Measurements from ENCODE around the gene RUNX1.

RUNX1 gene

GRCh38 chr21:34946385-34946840, 102.7 kb downstream of the RUNX1 start:
- DNase-seq (ENCODE audit: low read depth in 2 of 2), result no peak

DNA sequence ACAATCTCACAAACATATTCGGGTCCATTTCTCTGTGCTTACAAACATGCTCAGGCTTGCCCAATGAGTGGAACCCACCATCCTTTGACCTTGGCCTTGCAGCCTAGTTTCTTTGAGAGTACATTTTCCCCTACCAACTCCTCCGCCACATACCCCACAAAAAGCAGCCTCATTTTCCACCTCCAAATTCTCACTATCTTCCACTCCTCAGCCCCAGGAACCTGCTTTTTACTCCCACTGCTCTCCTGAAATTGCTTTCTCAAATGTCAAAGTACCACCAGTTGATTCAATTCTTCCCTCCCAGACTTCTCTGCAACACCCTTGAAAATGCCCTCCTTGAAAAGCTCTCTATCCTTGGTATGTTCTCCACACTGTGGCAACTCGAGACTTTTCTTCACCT, 103.8 kb downstream of the RUNX1 start:
- DNase-seq (ENCODE audit: low read depth in 2 of 2), result no peak

DNA sequence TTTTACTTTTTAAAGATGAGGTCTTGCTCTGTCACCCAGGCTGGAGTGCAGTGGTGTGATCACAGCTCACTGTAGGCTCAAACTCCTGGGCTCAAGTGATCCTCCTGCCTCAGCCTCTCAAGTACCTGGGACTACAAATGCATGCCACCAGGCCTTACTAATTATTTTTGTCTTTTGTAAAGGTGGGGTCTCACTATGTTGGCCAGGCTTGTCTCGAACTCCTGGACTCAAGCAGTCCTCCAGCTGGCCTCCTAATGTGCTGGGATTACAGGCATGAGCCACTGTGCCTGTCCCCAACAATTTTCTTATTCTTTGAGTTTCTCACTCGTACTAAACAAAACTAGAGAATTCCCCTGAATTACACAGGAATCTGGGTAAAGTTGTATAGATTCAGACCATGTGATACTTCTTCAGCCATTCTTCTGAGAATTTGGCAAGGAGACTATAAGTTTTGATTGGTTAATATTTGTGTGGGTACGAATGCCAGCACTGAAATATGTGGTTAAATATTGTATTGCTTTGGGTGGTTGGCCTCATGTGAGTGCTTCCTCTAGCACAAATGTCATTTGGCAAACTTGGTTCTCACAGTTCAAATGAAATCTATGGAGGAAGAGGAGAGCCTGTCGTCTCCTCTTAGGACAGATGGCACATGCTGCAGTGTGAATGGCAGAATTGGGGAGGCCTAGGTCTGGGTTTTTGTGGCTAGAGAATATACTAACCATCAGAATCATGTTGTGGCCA, 104.9 kb downstream of the RUNX1 start:
- no peak for DNase-seq (ENCODE audit: low read depth in 2 of 2)

GRCh38 chr21:34942911-34943310, 106.2 kb downstream of the RUNX1 start:
- no peak for DNase-seq (ENCODE audit: low read depth in 2 of 2)

GRCh38 chr21:34941162-34941561, 107.9 kb downstream of the RUNX1 start:
- no peak for DNase-seq (ENCODE audit: low read depth in 2 of 2)

- DNase-seq (ENCODE audit: low read depth in 2 of 2), result no peak
These were observed 109.3 kb downstream of the RUNX1 start for GRCh38 chr21:34939673-34940331.

GRCh38 chr21:34938089-34938764, 110.9 kb downstream of the RUNX1 start:
- no peak for DNase-seq (ENCODE audit: low read depth in 2 of 2)

DNA sequence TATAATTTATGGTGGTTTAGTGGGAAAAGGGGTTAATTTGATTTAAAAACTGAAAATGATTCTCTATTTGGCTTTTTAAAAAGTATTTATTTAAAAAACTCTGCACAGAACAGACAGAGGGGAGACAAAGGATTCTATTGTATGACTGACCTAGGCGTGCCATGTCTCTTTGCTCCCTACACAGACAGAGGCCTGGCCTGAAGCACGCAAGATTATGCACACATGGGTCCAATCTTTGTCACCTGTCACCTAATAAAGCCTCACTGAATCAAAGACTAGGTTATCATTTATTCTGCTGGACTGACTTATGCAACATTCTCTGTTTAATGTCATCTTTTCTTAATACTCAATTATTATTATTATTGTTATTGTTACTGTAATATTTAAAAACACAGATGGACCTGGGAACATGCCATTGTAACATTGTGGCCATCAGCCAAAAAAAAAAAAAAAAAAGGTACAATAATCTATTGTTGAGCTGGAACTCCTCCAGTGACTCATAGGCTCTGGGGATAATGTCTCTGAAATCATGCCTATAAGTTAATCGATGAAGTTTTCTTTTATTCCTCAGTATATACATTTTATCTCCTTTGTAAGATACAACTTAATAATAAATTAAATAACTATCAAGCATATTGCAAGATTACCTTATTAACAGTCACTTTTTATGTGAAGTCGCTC, 112.1 kb downstream of the RUNX1 start:
- no peak for DNase-seq (ENCODE audit: low read depth in 2 of 2)

- DNase-seq (ENCODE audit: low read depth in 2 of 2), result no peak
These were observed 112.7 kb downstream of the RUNX1 start for GRCh38 chr21:34936371-34936789.

- no peak for DNase-seq (ENCODE audit: low read depth in 2 of 2)
These were observed 113.2 kb downstream of the RUNX1 start for GRCh38 chr21:34935898-34936297.

- no peak for DNase-seq (ENCODE audit: low read depth in 2 of 2)
These were observed 113.7 kb downstream of the RUNX1 start for GRCh38 chr21:34935452-34935851.

GRCh38 chr21:34934350-34934749, 114.8 kb downstream of the RUNX1 start:
- DNase-seq (ENCODE audit: low read depth in 2 of 2), result no peak

- no peak for DNase-seq (ENCODE audit: low read depth in 2 of 2)
These were observed 115.3 kb downstream of the RUNX1 start for GRCh38 chr21:34933609-34934335.

DNA sequence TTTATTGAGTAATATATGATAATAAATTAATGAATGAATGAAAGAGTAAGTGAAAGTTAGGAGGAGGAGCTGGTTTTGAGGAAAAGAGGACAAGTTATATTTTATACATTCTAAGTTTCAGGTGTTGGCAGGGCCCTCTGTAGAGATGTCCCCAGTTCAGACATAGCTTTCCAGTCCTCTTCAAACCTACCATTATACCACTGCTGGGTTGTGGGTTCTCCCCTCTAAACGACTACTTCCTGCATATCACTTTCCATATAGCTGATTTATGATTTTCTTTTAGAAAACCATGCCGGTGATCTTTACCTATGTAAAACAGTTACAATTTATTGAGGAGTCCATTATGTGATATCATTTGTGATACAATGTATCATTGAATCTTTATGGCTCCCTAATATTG, 116.9 kb downstream of the RUNX1 start:
- DNase-seq (ENCODE audit: low read depth in 2 of 2), result no peak

DNA sequence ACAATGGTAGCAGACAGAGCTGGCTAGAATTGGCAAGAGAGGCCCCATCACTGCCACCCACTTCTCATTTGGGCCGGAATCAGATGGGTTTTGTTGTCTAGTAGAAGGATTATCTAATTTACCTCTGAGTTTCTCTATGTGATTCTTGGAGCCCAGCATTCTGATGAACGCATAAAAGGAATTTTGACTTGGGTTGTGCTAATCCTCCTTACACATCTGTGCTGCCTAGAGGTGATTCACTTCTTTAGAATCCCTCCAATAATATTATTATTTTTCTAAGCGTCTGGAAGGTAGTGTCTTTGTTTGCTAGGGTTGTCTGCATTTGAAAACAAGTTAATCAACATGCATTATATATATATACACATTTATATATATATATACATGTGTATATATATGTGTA, 118.1 kb downstream of the RUNX1 start:
- no peak for DNase-seq (ENCODE audit: low read depth in 2 of 2)

DNA sequence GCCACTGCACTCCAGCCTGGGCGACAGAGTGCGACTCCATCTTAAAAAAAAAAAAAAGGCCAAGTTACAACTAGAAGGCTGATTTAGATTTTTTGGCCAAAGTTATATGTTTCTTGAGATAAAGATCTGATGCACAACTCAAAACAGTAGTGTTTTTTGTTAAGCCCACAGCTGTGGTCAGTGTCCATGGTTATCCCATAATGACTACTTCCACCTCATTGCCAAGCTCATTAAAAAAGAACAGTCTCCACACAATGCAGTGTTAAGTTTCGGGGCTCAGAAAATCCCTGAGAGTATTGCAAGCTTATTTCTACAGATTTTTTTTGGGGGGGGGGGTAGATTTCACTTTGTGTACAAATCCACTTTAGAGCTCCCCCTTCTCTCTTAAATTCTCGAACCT, 120.5 kb downstream of the RUNX1 start:
- DNase-seq (ENCODE audit: low read depth in 2 of 2), result no peak

DNA sequence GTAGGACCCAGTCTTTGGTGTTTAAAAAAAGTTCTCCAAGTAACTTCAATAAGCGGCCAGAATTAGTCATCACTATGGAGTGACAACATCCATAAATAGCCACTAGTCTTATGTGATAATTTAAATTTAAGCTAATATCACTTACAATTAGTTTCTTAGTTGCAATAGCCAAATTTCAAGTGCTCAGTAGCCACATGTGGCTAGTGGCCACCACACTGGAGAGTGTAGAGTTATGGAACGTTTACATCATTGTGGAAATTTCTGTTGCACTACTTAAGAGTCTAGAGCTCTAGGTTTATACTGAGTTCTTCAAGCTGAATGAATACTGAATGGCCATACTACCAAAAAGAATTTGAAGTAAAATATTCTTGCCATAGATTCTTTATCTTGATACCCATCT, 121.1 kb downstream of the RUNX1 start:
- DNase-seq (ENCODE audit: low read depth in 2 of 2), result no peak

- no peak for DNase-seq (ENCODE audit: low read depth in 2 of 2)
These were observed 122.2 kb downstream of the RUNX1 start for GRCh38 chr21:34926803-34927467.

- no peak for DNase-seq (ENCODE audit: low read depth in 2 of 2)
These were observed 123.5 kb downstream of the RUNX1 start for GRCh38 chr21:34925597-34925996.

GRCh38 chr21:34924771-34925419, 124.2 kb downstream of the RUNX1 start:
- DNase-seq (ENCODE audit: low read depth in 2 of 2), result no peak

GRCh38 chr21:34924194-34924593, 124.9 kb downstream of the RUNX1 start:
- DNase-seq (ENCODE audit: low read depth in 2 of 2), result no peak

Measured in fibroblast of skin of left quadriceps (primary cell).